GM23248 (cell line): ENCODE data around the gene SURF6. TPM values are rescaled to one million over a fixed set of nuclear protein-coding genes. Genes with fewer than 3 reads are reported as not detected.
"Not testable (repeated sequence)": the region's sequence is repeated elsewhere in the genome, so short reads cannot be mapped to it uniquely, and the experiment has no call there.

ENCODE experiments used
- DNase-seq: peaks from one replicate; pipeline ENCODE4 v3.0.0-alpha.2; 2015
- H2AFZ ChIP-seq: fragments of 200-600 bp; sonication (generic); 2 replicates; pipeline ENCODE4 v1.6.1; 2016; ENCODE audit warnings: antibody characterized with exemption
- H3F3A ChIP-seq: fragments of 200-600 bp; sonication (generic); 2 replicates; pipeline ENCODE4 v1.6.1; 2016; ENCODE audit warnings: mild to moderate bottlenecking, antibody characterized with exemption, mixed run types; ENCODE audit not compliant: insufficient read depth
- H3K27ac ChIP-seq: fragments of 200-600 bp; sonication (generic); 2 replicates; pipeline ENCODE4 v1.5.1; 2016; ENCODE audit warnings: mild to moderate bottlenecking
- H3K27me3 ChIP-seq: fragments of 200-600 bp; sonication (generic); replicated peaks from 2 replicates; pipeline ENCODE4 v1.6.1; 2016; ENCODE audit warnings: mild to moderate bottlenecking; ENCODE audit not compliant: insufficient read depth
- H3K36me3 ChIP-seq: fragments of 200-600 bp; sonication (generic); 2 replicates; pipeline ENCODE4 v1.6.1; 2016; ENCODE audit warnings: low read depth, mild to moderate bottlenecking
- H3K4me1 ChIP-seq: fragments of 200-600 bp; sonication (generic); 2 replicates; pipeline ENCODE4 v1.6.1; 2016; ENCODE audit warnings: mild to moderate bottlenecking; ENCODE audit not compliant: insufficient read depth
- H3K4me2 ChIP-seq: fragments of 200-600 bp; sonication (generic); one replicate; pipeline ENCODE4 v1.6.1; 2016; ENCODE audit warnings: mild to moderate bottlenecking; ENCODE audit not compliant: unreplicated experiment
- H3K4me3 ChIP-seq: fragments of 200-600 bp; sonication (generic); 2 replicates; pipeline ENCODE4 v1.5.1; 2016; ENCODE audit warnings: mild to moderate bottlenecking
- H3K79me2 ChIP-seq: fragments of 200-600 bp; sonication (generic); 2 replicates; pipeline ENCODE4 v1.6.1; 2016; ENCODE audit warnings: mild to moderate bottlenecking; ENCODE audit not compliant: insufficient read depth
- H3K9ac ChIP-seq: fragments of 200-600 bp; sonication (generic); 2 replicates; pipeline ENCODE4 v1.6.1; 2016; ENCODE audit warnings: mild to moderate bottlenecking
- H3K9me2 ChIP-seq: fragments of 200-600 bp; sonication (generic); 2 replicates; pipeline ENCODE4 v1.6.1; 2016; ENCODE audit warnings: mixed run types, mild to moderate bottlenecking, moderate library complexity; ENCODE audit not compliant: insufficient read depth
- H3K9me3 ChIP-seq: fragments of 200-600 bp; sonication (generic); one replicate; pipeline ENCODE4 v1.6.1; 2017; ENCODE audit warnings: low read depth
- H4K20me1 ChIP-seq: fragments of 200-600 bp; sonication (generic); 2 replicates; pipeline ENCODE4 v1.6.0; 2016; ENCODE audit not compliant: insufficient read depth
- EZH2 ChIP-seq: fragments of 200-600 bp; sonication (generic); IDR thresholded peaks from 2 replicates; pipeline ENCODE4 v1.6.1; 2018; ENCODE audit warnings: antibody characterized with exemption, mild to moderate bottlenecking; ENCODE audit not compliant: insufficient read depth, poor library complexity, severe bottlenecking
- EZH2phosphoT487 ChIP-seq: fragments of 200-600 bp; sonication (generic); IDR thresholded peaks from 2 replicates; pipeline ENCODE4 v1.6.1; 2018; ENCODE audit warnings: antibody characterized with exemption, moderate library complexity, mild to moderate bottlenecking, low read depth; ENCODE audit not compliant: insufficient read depth
- WGBS, 2 experiments: methylation state at CpG; one replicate each; pipeline ENCODE4 v1.1.6; 2015 to 2017; ENCODE audit warnings: low lambda C conversion rate in 2 of 2, low coverage in 1 of 2; ENCODE audit errors: missing lambda C conversion rate in 2 of 2; 5-methylcytosine and 5-hydroxymethylcytosine counted together
- in situ Hi-C: fragments of 300-500 bp; cut with MboI; formaldehyde crosslinking; loops from 2 replicates; pipeline ENCODE4 v1.15.0; 2020
- polyA plus RNA-seq: library from polyadenylated mRNA; unstranded; fragments of >200 nt; fragmentation: Nextera tagmentation; extraction: Ambion mirVana; gene quantifications from 2 replicates; pipeline ENCODE4 v1.2.1, GENCODE V29; 2016
- total RNA-seq: library from RNA; depleted of rRNA; stranded (reverse); fragments of >200 nt; shearing (Covaris generic); gene quantifications from 2 replicates; pipeline ENCODE4 v1.2.3, GENCODE V29; 2014

SURF6 gene
- total and polyA plus RNA-seq, 2 experiments from 2014 or later = 10.8 to 13.4 TPM

DNA sequence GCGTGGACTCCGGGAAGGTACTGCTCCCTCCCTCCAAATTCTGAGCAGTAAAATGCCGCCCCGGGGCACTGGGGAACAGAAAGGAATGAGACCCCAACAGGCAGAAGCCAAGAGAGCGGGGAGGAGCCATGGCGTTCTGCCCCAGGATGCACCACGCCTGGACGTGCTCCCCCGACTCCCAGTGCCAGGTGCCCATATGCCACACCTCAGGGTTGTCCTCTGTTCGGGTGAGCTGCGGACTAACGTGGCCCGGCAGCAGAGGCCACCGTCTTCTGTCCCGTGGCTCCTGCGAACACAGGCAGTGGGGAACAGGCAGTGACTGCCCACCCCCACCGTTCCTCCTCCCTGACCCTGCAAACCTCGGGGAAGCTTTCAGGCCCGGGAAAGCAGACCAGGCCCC, 4.8 kb downstream of the SURF6 start:
- H3K27me3 ChIP-seq = no peaks in the 10 kb centered on the region
- no peak for TF ChIP-seq EZH2phosphoT487
- no peak overlapping the region for H3K4me2 ChIP-seq
- in situ Hi-C loops = no loop called here
- peaks cover 9% of the 10 kb centered on the region; the same call in 1 of the 2 replicates for H3F3A ChIP-seq
- 73 to 79% methylated on average over 19 of the region's 19 CpGs for WGBS, 2 experiments
- peaks cover 35% of the 10 kb centered on the region for H3K79me2 ChIP-seq
- H3K4me3 ChIP-seq = no peak overlapping the region
- no peak overlapping the region for H2AFZ ChIP-seq
- DNase-seq = no peak
- H3K36me3 ChIP-seq = peaks cover 11% of the 10 kb centered on the region; the same call in 1 of the 2 replicates
- no peaks in the 10 kb centered on the region for H4K20me1 ChIP-seq
- peaks cover 7% of the 10 kb centered on the region; the same call in 1 of the 2 replicates for H3K4me1 ChIP-seq
- no peaks in the 10 kb centered on the region for H3K9me2 ChIP-seq
- H3K9me3 ChIP-seq = no peaks in the 10 kb centered on the region
- H3K9ac ChIP-seq = no peak overlapping the region
- no peak overlapping the region for H3K27ac ChIP-seq

DNA sequence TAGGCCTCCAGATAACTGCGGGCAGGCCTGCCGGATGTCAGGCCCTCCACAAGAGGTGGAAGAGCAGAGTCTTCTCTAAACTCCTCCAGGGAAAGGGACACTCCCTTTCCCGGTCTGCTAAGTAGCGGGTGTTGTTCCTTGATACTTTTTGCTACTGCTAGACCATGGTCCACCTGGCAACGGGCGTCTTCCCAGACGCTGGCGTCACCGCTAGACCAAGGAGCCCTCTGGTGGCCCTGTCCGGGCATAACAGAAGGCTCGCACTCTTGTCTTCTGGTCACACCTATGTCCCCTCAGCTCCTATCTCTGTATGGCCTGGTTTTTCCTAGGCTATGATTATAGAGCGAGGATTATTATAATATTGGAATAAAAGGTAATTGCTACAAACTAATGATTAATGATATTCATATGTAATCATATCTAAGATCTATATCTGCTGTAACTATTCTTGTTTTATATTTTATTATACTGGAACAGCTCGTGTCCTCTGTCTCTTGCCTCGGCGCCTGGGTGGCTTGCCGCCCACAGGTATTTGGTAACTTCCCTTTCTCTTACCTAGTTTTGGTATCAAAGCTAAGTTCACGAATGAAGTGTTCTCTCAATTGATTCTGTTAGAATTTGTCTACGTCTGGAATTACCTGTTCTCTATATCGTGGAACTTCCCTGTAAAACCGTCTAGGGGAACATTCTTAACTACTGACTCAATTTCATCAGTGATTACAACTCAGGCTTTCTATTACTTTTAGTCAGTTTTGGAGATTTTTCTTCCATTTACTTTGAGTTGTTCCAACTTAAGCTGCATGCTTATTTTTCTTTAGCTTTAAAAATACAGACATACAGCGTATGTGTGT, 6.5 kb downstream of the SURF6 start:
- H3K27ac ChIP-seq, H3K4me1 ChIP-seq, H4K20me1 ChIP-seq, H3K4me2 ChIP-seq, in situ Hi-C loops, H3K9me3 ChIP-seq, H3K9ac ChIP-seq, H2AFZ ChIP-seq, H3K9me2 ChIP-seq, H3K4me3 ChIP-seq, H3K27me3 ChIP-seq, H3F3A ChIP-seq: not testable (repeated sequence)
- peaks cover 21% of the 10 kb centered on the region for H3K79me2 ChIP-seq
- DNase-seq = peak; percentile 34
- H3K36me3 ChIP-seq = peaks cover 11% of the 10 kb centered on the region; the same call in 1 of the 2 replicates
- WGBS, 2 experiments = 54 to 56% methylated on average over 21 of the region's 21 CpGs

DNA sequence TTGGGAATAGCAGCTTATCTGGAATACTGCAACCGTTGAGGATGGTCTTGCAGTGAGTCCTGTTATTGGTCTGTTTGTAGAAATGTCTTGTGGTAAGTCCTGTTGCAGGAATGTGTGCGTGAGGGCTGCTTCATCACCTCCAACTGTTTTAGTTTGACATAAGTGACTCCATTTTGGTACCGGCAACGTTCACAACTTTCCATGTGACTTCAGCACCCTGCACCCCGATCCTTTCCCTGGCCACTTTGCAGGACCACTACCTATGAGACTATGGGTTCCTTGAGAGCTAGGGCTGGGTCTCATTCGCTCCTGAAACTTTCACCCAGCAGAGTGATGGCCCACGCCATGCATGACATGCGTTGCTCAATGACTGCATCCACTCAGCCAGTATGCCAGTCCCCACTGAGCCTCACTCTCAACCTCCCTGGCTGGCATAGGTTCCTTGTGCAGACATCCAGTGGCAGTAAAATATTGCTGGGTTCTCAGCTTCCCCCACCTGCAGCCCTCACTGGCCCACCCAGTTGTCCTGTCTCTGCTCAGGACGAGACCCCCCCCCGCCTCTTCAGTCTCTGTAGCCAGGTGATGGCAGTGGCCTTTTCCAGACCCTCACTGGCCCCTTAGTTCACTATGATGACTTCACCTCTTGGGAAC, 8.0 kb downstream of the SURF6 start:
- in situ Hi-C loops = no loop called here
- Histone ChIP-seq H3K36me3 (peaks cover 11% of the 10 kb centered on the region; the same call in 1 of the 2 replicates), H3K9me3 (no peaks in the 10 kb centered on the region), H3K9me2 (no peaks in the 10 kb centered on the region), H3K27me3 (no peaks in the 10 kb centered on the region), H3K79me2 (peaks cover 5% of the 10 kb centered on the region; the same call in 1 of the 2 replicates), H3K4me1 (no peaks in the 10 kb centered on the region), H3K9ac (no peak overlapping the region), H3F3A (peaks cover 9% of the 10 kb centered on the region; the same call in 1 of the 2 replicates), H3K27ac (no peak overlapping the region), H3K4me3 (no peak overlapping the region), H2AFZ (no peak overlapping the region), H4K20me1 (no peaks in the 10 kb centered on the region), H3K4me2 (no peak overlapping the region)
- DNase-seq = no peak
- 72 to 77% methylated on average over 9 to 10 of the region's 10 CpGs for WGBS, 2 experiments
- TF ChIP-seq EZH2phosphoT487 (no peak), EZH2 (no peak)

DNA sequence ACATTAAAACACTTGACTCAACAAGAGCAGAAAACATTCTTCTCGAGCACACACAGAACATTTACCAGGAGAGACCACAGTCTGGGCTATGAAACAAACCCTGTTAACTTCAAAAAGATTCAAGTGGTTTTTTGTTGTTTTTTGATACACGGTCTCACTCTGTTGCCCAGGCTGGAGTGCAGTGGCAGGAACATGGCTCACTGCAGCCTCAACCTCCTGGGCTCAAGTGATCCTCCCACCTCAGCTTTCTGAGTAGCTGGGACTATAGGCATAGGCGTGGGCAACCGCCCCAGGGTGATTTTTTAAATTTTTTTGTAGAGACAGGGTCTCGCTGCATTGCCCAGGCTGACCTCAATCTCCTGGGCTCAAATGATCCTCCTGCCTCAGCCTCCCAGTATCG, 9.0 kb downstream of the SURF6 start:
- H3K4me1 ChIP-seq, H3K9ac ChIP-seq, H3K9me2 ChIP-seq, H4K20me1 ChIP-seq, in situ Hi-C loops, H3K4me3 ChIP-seq, H3K9me3 ChIP-seq, H2AFZ ChIP-seq, DNase-seq, H3K4me2 ChIP-seq, H3F3A ChIP-seq, H3K79me2 ChIP-seq, H3K27me3 ChIP-seq, H3K27ac ChIP-seq: not testable (repeated sequence)
- 71 to 72% methylated on average over 6 of the region's 6 CpGs for WGBS, 2 experiments
- peaks cover 11% of the 10 kb centered on the region; the same call in 1 of the 2 replicates for H3K36me3 ChIP-seq
